IMR-90 (cell line): Measurements from ENCODE around the gene HNRNPUL1. TPM values are rescaled to one million over a fixed set of nuclear protein-coding genes. Genes with fewer than 3 reads are reported as not detected.

Experiments used
- ATAC-seq: fragments of 200-7000 bp; cut with Tn5 transposase; 2 replicates; pipeline ENCODE4 v1.9.1; 2020; ENCODE audit warnings: low read depth, mild to moderate bottlenecking, moderate library complexity
- BruUV-seq: library from RNA; stranded (reverse); fragments of 400-500 nt; replicated peaks from 2 replicates; lab custom pipeline; 2021; lab: Mats Ljungman, UMichigan
- CTCF ChIA-PET: fragments of 300-600 bp; formaldehyde crosslinking; extraction: SDS; loops from one replicate; lab custom pipeline; 2021; ENCODE audit warnings: antibody characterized with exemption; lab: Yijun Ruan, JAX
- POLR2A ChIA-PET: fragments of 300-600 bp; sonication (Branson Sonifier 250); formaldehyde crosslinking; loops from one replicate; lab custom pipeline; 2022; ENCODE audit warnings: antibody characterized with exemption; ENCODE audit not compliant: unreplicated experiment; lab: Charles Lee
- DNase-seq: peaks from one replicate; pipeline ENCODE4 v3.0.0; 2013
- H2AFZ ChIP-seq: replicated peaks from 2 replicates; pipeline ENCODE3; 2013; ENCODE audit warnings: low read length, mild to moderate bottlenecking; ENCODE audit not compliant: poor library complexity
- H2AK5ac ChIP-seq: 2 replicates; pipeline ENCODE4 v1.6.1; 2013; ENCODE audit warnings: low read depth, low read length, inconsistent platforms
- H2AK9ac ChIP-seq: replicated peaks from 2 replicates; pipeline ENCODE3; 2013; ENCODE audit warnings: mild to moderate bottlenecking, low read depth, low read length, moderate library complexity; ENCODE audit not compliant: poor library complexity
- H2BK120ac ChIP-seq: 2 replicates; pipeline ENCODE4 v1.6.1; 2013; ENCODE audit warnings: low read depth, low read length, inconsistent platforms
- H2BK15ac ChIP-seq: 3 replicates; pipeline ENCODE4 v1.6.1; 2013; ENCODE audit warnings: low read depth, low read length, inconsistent platforms
- H2BK20ac ChIP-seq: 2 replicates; pipeline ENCODE4 v1.6.1; 2013; ENCODE audit warnings: low read depth, mild to moderate bottlenecking, inconsistent platforms, low read length, moderate library complexity
- H2BK5ac ChIP-seq: 2 replicates; pipeline ENCODE4 v1.6.1; 2013; ENCODE audit warnings: mild to moderate bottlenecking, low read depth, low read length, inconsistent platforms; ENCODE audit not compliant: poor library complexity, severe bottlenecking
- H3K14ac ChIP-seq: replicated peaks from 2 replicates; pipeline ENCODE4 v1.6.1; 2013; ENCODE audit warnings: low read depth, low read length, inconsistent platforms
- H3K18ac ChIP-seq: 2 replicates; pipeline ENCODE4 v1.6.1; 2013; ENCODE audit warnings: low read depth, low read length, control low read depth
- H3K23ac ChIP-seq: 2 replicates; pipeline ENCODE4 v1.6.1; 2013; ENCODE audit warnings: low read depth, low read length, inconsistent platforms
- H3K27ac ChIP-seq: 2 replicates; pipeline ENCODE4 v1.5.1; 2013; ENCODE audit warnings: mild to moderate bottlenecking, control low read depth, low read length; ENCODE audit not compliant: insufficient read depth
- H3K27me3 ChIP-seq: 2 replicates; pipeline ENCODE4 v1.6.1; 2013; ENCODE audit warnings: low read length; ENCODE audit not compliant: control insufficient read depth, insufficient read depth
- H3K36me3 ChIP-seq: 2 replicates; pipeline ENCODE4 v1.6.1; 2013; ENCODE audit warnings: low read length, mixed read lengths; ENCODE audit not compliant: control insufficient read depth, insufficient read depth
- H3K4ac ChIP-seq: 2 replicates; pipeline ENCODE4 v1.6.1; 2013; ENCODE audit warnings: low read depth, low read length, inconsistent platforms
- H3K4me1 ChIP-seq: 2 replicates; pipeline ENCODE4 v1.6.1; 2013; ENCODE audit warnings: low read length, mixed read lengths; ENCODE audit not compliant: control insufficient read depth, insufficient read depth
- H3K4me2 ChIP-seq: 2 replicates; pipeline ENCODE4 v1.6.1; 2013; ENCODE audit warnings: low read depth, mild to moderate bottlenecking, control low read depth, low read length, moderate library complexity
- H3K4me3 ChIP-seq: 2 replicates; pipeline ENCODE4 v1.5.1; 2013; ENCODE audit warnings: low read depth, mild to moderate bottlenecking, control low read depth, low read length, moderate library complexity; ENCODE audit not compliant: insufficient read depth
- H3K56ac ChIP-seq: 2 replicates; pipeline ENCODE4 v1.6.1; 2013; ENCODE audit warnings: low read length, inconsistent platforms; ENCODE audit not compliant: insufficient read depth; ENCODE audit errors: extremely low read depth
- H3K79me1 ChIP-seq, 2 experiments: 2 replicates each; pipeline ENCODE4 v1.6.1; 2013; ENCODE audit warnings: low read length in 2 of 2, inconsistent platforms in 1 of 2, low read depth in 1 of 2
- H3K9ac ChIP-seq: 2 replicates; pipeline ENCODE4 v1.6.1; 2013; ENCODE audit warnings: low read depth, low read length, control low read depth
- H3K9me1 ChIP-seq: 2 replicates; pipeline ENCODE4 v1.6.1; 2013; ENCODE audit warnings: low read length, inconsistent platforms; ENCODE audit not compliant: insufficient read depth
- H3K9me3 ChIP-seq: 2 replicates; pipeline ENCODE4 v1.6.1; 2013; ENCODE audit warnings: low read length; ENCODE audit not compliant: control insufficient read depth, insufficient read depth
- H4K20me1 ChIP-seq: 2 replicates; pipeline ENCODE4 v1.6.1; 2013; ENCODE audit warnings: low read length, inconsistent platforms; ENCODE audit not compliant: insufficient read depth
- H4K5ac ChIP-seq: 2 replicates; pipeline ENCODE4 v1.6.1; 2013; ENCODE audit warnings: mild to moderate bottlenecking, low read depth, low read length, control low read depth
- H4K8ac ChIP-seq, 2 experiments: 2 replicates each; pipeline ENCODE4 v1.6.1; 2013; ENCODE audit warnings: low read depth in 2 of 2, low read length in 2 of 2, control low read depth in 1 of 2, inconsistent platforms in 1 of 2
- H4K91ac ChIP-seq: 2 replicates; pipeline ENCODE4 v1.6.1; 2013; ENCODE audit warnings: low read depth, low read length, inconsistent platforms; ENCODE audit not compliant: insufficient read depth
- BHLHE40 ChIP-seq: fragments of 150-350 bp; IDR thresholded peaks from 2 replicates; pipeline ENCODE4 v1.6.1; 2016; ENCODE audit warnings: mild to moderate bottlenecking, low read depth, low read length
- CEBPB ChIP-seq: IDR thresholded peaks from 2 replicates; pipeline ENCODE4 v1.6.1; 2012; ENCODE audit warnings: low read depth, low read length, improper control_type of control experiment
- CHD1 ChIP-seq: IDR thresholded peaks from 2 replicates; pipeline ENCODE4 v1.6.1; 2012; ENCODE audit warnings: low read depth, low read length, improper control_type of control experiment
- FOS ChIP-seq: fragments of 150-350 bp; IDR thresholded peaks from 2 replicates; pipeline ENCODE4 v1.6.1; 2016; ENCODE audit warnings: low read depth, low read length
- MAFK ChIP-seq: IDR thresholded peaks from 2 replicates; pipeline ENCODE4 v1.6.1; 2012; ENCODE audit warnings: low read depth, low read length, improper control_type of control experiment
- MAZ ChIP-seq: IDR thresholded peaks from 2 replicates; pipeline ENCODE4 v1.6.1; 2012; ENCODE audit warnings: low read depth, mild to moderate bottlenecking, low read length, improper control_type of control experiment, moderate library complexity, borderline replicate concordance
- MXI1 ChIP-seq: IDR thresholded peaks from 2 replicates; pipeline ENCODE4 v1.6.1; 2012; ENCODE audit warnings: low read depth, mild to moderate bottlenecking, low read length, moderate library complexity, borderline replicate concordance
- NFE2L2 ChIP-seq: fragments of 150-350 bp; IDR thresholded peaks from 2 replicates; pipeline ENCODE4 v1.6.1; 2016; ENCODE audit warnings: low read depth, mild to moderate bottlenecking, low read length
- POLR2A ChIP-seq: IDR thresholded peaks from 2 replicates; pipeline ENCODE4 v1.6.1; 2012; ENCODE audit warnings: mild to moderate bottlenecking, low read depth, low read length
- RAD21 ChIP-seq: IDR thresholded peaks from 2 replicates; pipeline ENCODE4 v1.6.1; 2012; ENCODE audit warnings: low read length, improper control_type of control experiment
- RCOR1 ChIP-seq: IDR thresholded peaks from 2 replicates; pipeline ENCODE4 v1.6.1; 2012; ENCODE audit warnings: mild to moderate bottlenecking, low read length, improper control_type of control experiment; ENCODE audit not compliant: insufficient replicate concordance
- RFX5 ChIP-seq: IDR thresholded peaks from 2 replicates; pipeline ENCODE4 v1.8.0; 2012; ENCODE audit warnings: low read depth, mild to moderate bottlenecking, low read length, moderate library complexity
- SMC3 ChIP-seq: fragments of 150-350 bp; IDR thresholded peaks from 2 replicates; pipeline ENCODE4 v1.6.1; 2016; ENCODE audit warnings: low read depth, mild to moderate bottlenecking, antibody characterized with exemption, low read length, moderate library complexity
- WGBS, 2 experiments: methylation state at CpG; one replicate each; pipeline versions ENCODE4 v1.1.5 to v1.1.7; 2013; ENCODE audit warnings: missing lambda C conversion rate in 2 of 2; ENCODE audit not compliant: insufficient read length in 1 of 2; ENCODE audit errors: extremely low coverage in 2 of 2; 5-methylcytosine and 5-hydroxymethylcytosine counted together
- dilution Hi-C: fragments of 300-500 bp; cut with HindIII; formaldehyde crosslinking; loops from one replicate; pipeline ENCODE4 v1.14.3; 2018; ENCODE audit warnings: low sequenced_read_pairs; ENCODE audit not compliant: unreplicated experiment
- in situ Hi-C: fragments of 300-500 bp; cut with MboI; formaldehyde crosslinking; loops from 3 replicates; pipeline ENCODE4 v1.14.3; 2019; ENCODE audit warnings: low sequenced_read_pairs, inconsistent platforms, mixed read lengths
- intact Hi-C: fragments of 100-400 bp; cut with micrococcal nuclease; formaldehyde crosslinking; loops from 2 replicates; pipeline ENCODE4 v1.10.0; 2022
- polyA plus RNA-seq, 3 experiments: library from polyadenylated mRNA; depleted of rRNA; stranded (reverse); fragments of >200 nt; gene quantifications; 2 replicates each; pipeline ENCODE4 v1.2.3, GENCODE V29; 2012; ENCODE audit warnings: low replicate concordance in 1 of 3
- total RNA-seq: library from RNA; depleted of rRNA; stranded (reverse); fragments of >200 nt; gene quantifications from 2 replicates; pipeline ENCODE4 v1.2.3, GENCODE V29; 2012
- TF ChIP-seq, protein P1 (sequence below): fragments of 150-350 bp; IDR thresholded peaks from 2 replicates; pipeline ENCODE4 v1.6.1; 2016; ENCODE audit warnings: low read depth, mild to moderate bottlenecking, low read length, moderate library complexity, borderline replicate concordance
- TF ChIP-seq, protein P2 (sequence below): conservative IDR thresholded peaks from 2 replicates; pipeline ENCODE4 v1.5.1; 2012; ENCODE audit warnings: mild to moderate bottlenecking, low read depth, low read length, improper control_type of control experiment
- TF ChIP-seq, protein P3 (sequence below): fragments of 150-350 bp; IDR thresholded peaks from 2 replicates; pipeline ENCODE4 v1.6.1; 2017; ENCODE audit warnings: mild to moderate bottlenecking, antibody characterized with exemption, low read length, low read depth

Gene HNRNPUL1
- total and polyA plus RNA-seq, 2 of the 4 experiments (the other 2 are of a cell fraction), result 50.7 to 67.3 TPM

DNA sequence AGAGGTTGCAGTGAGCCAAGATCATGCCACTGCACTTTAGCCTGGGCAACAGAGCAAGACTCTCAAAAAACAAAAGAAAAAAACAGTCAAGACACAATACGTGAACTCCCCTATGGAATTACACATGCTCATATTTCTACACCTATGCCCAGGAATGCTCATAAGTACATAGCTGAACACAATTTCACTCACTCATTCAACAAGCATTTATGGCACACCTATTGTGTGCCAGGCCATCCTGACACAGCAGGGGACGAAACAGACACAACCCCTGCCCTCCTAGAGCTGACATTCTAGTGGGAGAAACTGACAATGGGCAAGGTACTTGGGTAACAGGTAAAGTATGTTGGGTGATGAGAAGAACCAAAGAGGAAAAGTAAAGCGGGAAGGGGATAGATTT lies 35.7 kb upstream of the HNRNPUL1 start:
- H3K9me1 ChIP-seq, result peaks cover 27% of the 10 kb centered on the region
- H3K9me3 ChIP-seq, result no peaks in the 10 kb centered on the region
- H3K18ac ChIP-seq, result peak overlapping the region; percentile 22; the same call in 1 of the 2 replicates
- H3K4me1 ChIP-seq, result peaks cover 25% of the 10 kb centered on the region
- dilution Hi-C loops (no loop called here), intact Hi-C loops (no loop called here), in situ Hi-C loops (no loop called here)
- peak overlapping the region; percentile 75 for H3K23ac ChIP-seq
- no peak overlapping the region for H2AK5ac ChIP-seq
- peak overlapping the region; percentile 82 for H3K14ac ChIP-seq
- TF ChIP-seq CHD1 (no peak), MAZ (no peak), POLR2A (no peak; the same call in 1 of the 2 replicates), SMC3 (no peak), CEBPB (no peak), RFX5 (no peak), NFE2L2 (no peak), RCOR1 (no peak), BHLHE40 (no peak), MXI1 (no peak), MAFK (no peak), FOS (no peak), RAD21 (no peak)
- TF ChIP-seq, protein P1, sequence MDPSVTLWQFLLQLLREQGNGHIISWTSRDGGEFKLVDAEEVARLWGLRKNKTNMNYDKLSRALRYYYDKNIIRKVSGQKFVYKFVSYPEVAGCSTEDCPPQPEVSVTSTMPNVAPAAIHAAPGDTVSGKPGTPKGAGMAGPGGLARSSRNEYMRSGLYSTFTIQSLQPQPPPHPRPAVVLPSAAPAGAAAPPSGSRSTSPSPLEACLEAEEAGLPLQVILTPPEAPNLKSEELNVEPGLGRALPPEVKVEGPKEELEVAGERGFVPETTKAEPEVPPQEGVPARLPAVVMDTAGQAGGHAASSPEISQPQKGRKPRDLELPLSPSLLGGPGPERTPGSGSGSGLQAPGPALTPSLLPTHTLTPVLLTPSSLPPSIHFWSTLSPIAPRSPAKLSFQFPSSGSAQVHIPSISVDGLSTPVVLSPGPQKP, result no peak
- TF ChIP-seq, protein P2, sequence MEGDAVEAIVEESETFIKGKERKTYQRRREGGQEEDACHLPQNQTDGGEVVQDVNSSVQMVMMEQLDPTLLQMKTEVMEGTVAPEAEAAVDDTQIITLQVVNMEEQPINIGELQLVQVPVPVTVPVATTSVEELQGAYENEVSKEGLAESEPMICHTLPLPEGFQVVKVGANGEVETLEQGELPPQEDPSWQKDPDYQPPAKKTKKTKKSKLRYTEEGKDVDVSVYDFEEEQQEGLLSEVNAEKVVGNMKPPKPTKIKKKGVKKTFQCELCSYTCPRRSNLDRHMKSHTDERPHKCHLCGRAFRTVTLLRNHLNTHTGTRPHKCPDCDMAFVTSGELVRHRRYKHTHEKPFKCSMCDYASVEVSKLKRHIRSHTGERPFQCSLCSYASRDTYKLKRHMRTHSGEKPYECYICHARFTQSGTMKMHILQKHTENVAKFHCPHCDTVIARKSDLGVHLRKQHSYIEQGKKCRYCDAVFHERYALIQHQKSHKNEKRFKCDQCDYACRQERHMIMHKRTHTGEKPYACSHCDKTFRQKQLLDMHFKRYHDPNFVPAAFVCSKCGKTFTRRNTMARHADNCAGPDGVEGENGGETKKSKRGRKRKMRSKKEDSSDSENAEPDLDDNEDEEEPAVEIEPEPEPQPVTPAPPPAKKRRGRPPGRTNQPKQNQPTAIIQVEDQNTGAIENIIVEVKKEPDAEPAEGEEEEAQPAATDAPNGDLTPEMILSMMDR, result no peak
- TF ChIP-seq, protein P3, sequence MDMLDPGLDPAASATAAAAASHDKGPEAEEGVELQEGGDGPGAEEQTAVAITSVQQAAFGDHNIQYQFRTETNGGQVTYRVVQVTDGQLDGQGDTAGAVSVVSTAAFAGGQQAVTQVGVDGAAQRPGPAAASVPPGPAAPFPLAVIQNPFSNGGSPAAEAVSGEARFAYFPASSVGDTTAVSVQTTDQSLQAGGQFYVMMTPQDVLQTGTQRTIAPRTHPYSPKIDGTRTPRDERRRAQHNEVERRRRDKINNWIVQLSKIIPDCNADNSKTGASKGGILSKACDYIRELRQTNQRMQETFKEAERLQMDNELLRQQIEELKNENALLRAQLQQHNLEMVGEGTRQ, result no peak
- WGBS, 2 experiments, result 100% methylated on average over 1 of the region's 3 CpGs; no CpG with 5 or more reads in 1 of the 2 experiments
- H2BK5ac ChIP-seq, result peak overlapping the region; percentile 66
- H4K20me1 ChIP-seq, result peaks cover 44% of the 10 kb centered on the region
- no peak overlapping the region for H2AFZ ChIP-seq
- no peak for DNase-seq
- H3K4me3 ChIP-seq, result no peak overlapping the region
- H3K4ac ChIP-seq, result peak overlapping the region; percentile 78
- H2BK120ac ChIP-seq, result no peak overlapping the region
- H4K91ac ChIP-seq, result no peak overlapping the region
- no peak overlapping the region for H3K4me2 ChIP-seq
- peaks cover 56% of the 10 kb centered on the region for H3K36me3 ChIP-seq
- H2BK15ac ChIP-seq, result no peak overlapping the region
- H4K5ac ChIP-seq, result peak overlapping the region; percentile 18; the same call in 1 of the 2 replicates
- ChIA-PET POLR2A (no interaction called here), CTCF (interaction anchor here (0.6 kb wide), 1 partner anchor 274 kb away, joined by 5 read pairs; no protein-coding TSS in a partner anchor)
- H3K9ac ChIP-seq, result no peak overlapping the region
- no peak for ATAC-seq
- no peak overlapping the region for H2BK20ac ChIP-seq
- H3K79me1 ChIP-seq, result peaks cover 48 to 77% of the 10 kb centered on the region in 2 experiments
- peak overlapping the region in 1 of 2 experiments; percentile 60; a peak in 1 of 4 replicates for H4K8ac ChIP-seq
- BruUV-seq, result no TSS peak
- no peaks in the 10 kb centered on the region for H3K27me3 ChIP-seq
- no peak overlapping the region for H3K56ac ChIP-seq
- H2AK9ac ChIP-seq, result no peak overlapping the region
- H3K27ac ChIP-seq, result 0 out of 2 replicates have a peak overlapping the region, but pooled peaks have one; percentile 14
